Left lung (tissue), 10 donors: ENCODE measurements around the gene ANKS1B. TPM values are rescaled to one million over a fixed set of nuclear protein-coding genes. Genes with fewer than 3 reads are reported as not detected.

Experiments used
- ATAC-seq: fragments of 200-7000 bp; cut with Tn5 transposase; one replicate; pipeline ENCODE4 v1.9.1; 2020; ENCODE audit warnings: moderate library complexity
- DNase-seq, 4 donors: peaks; one replicate each; pipeline ENCODE4 v3.0.0-alpha.2; 2013 to 2020
- H3K27ac ChIP-seq, 2 donors: fragments of 200-600 bp; sonication (generic) in 1 of 2; one replicate each; pipeline versions ENCODE4 v1.5.0 to v1.8.0; 2020 to 2021
- H3K27me3 ChIP-seq, 2 donors: fragments of 200-600 bp; sonication (generic) in 1 of 2; one replicate each; pipeline versions ENCODE4 v1.5.0 to v1.8.0; 2020 to 2021
- H3K36me3 ChIP-seq, 2 donors: fragments of 200-600 bp; sonication (generic) in 1 of 2; one replicate each; pipeline versions ENCODE4 v1.5.0 to v1.8.0; 2020 to 2021
- H3K4me1 ChIP-seq, 2 donors: fragments of 200-600 bp; one replicate each; pipeline ENCODE4 v1.8.0; 2021
- H3K4me3 ChIP-seq, 2 donors: fragments of 200-600 bp; sonication (generic) in 1 of 2; one replicate each; pipeline versions ENCODE4 v1.5.0 to v1.8.0; 2020 to 2021; ENCODE audit warnings: mild to moderate bottlenecking in 1 of 2
- H3K9me3 ChIP-seq, 2 donors: fragments of 200-600 bp; sonication (generic) in 1 of 2; one replicate each; pipeline versions ENCODE4 v1.5.0 to v1.8.0; 2020 to 2021
- CTCF ChIP-seq, 2 donors: fragments of 200-600 bp; sonication (generic) in 1 of 2; IDR thresholded peaks; one replicate each; pipeline versions ENCODE4 v1.5.0 to v1.8.0; 2021; ENCODE audit warnings: antibody characterized with exemption in 2 of 2
- intact Hi-C, 2 donors: fragments of 100-400 bp; cut with DNase I; formaldehyde crosslinking; loops; one replicate each; pipeline versions ENCODE4 v1.11.2 to v1.14.2; 2022
- polyA plus RNA-seq, 6 donors: library from polyadenylated mRNA; unstranded; fragments of 120-200 nt; gene quantifications; one replicate each; pipeline ENCODE4 v1.2.1, GENCODE V29; 2013; ENCODE audit not compliant: insufficient read length in 6 of 6
- total RNA-seq, 2 donors: library from RNA; stranded (reverse); fragmentation: NEBNext Ultra II Directional; extraction: Animal tissue kit (Norgen Biotek cat#: 25700); gene quantifications; one replicate each; pipeline ENCODE4 v1.2.1, GENCODE V29; 2021
- donor health status: DM: no; HTN: yes; CAD: no.
- donor health status: DM: no; HTN: no; CAD: no.

Gene ANKS1B
- total and polyA plus RNA-seq, 8 donors: 4.9 to 31.8 (median 14.9) TPM

GRCh38 chr12:98771811-98772752, 1212.7 kb downstream of the ANKS1B start:
- Histone ChIP-seq H3K4me1 (no peaks in the 10 kb centered on the region), H3K36me3 (no peaks in the 10 kb centered on the region), H3K4me3 (no peak overlapping the region), H3K27ac (no peak overlapping the region), H3K27me3 (no peaks in the 10 kb centered on the region), H3K9me3 (no peaks in the 10 kb centered on the region)
- TF ChIP-seq CTCF (IDR thresholded peaks at IDR 0.05): no peak
- DNase-seq (no peak), ATAC-seq (no peak)
- intact Hi-C loops: no loop called here

- no peak for DNase-seq
- TF ChIP-seq CTCF (IDR thresholded peaks at IDR 0.05): no peak
- no peak for ATAC-seq
- Histone ChIP-seq H3K4me3 (no peak overlapping the region), H3K4me1 (no peaks in the 10 kb centered on the region), H3K27me3 (no peaks in the 10 kb centered on the region), H3K36me3 (no peaks in the 10 kb centered on the region), H3K9me3 (no peaks in the 10 kb centered on the region), H3K27ac (no peak overlapping the region)
- intact Hi-C loops: no loop called here
Measured at GRCh38 chr12:98770230-98770629, 1214.5 kb downstream of the ANKS1B start.

DNA sequence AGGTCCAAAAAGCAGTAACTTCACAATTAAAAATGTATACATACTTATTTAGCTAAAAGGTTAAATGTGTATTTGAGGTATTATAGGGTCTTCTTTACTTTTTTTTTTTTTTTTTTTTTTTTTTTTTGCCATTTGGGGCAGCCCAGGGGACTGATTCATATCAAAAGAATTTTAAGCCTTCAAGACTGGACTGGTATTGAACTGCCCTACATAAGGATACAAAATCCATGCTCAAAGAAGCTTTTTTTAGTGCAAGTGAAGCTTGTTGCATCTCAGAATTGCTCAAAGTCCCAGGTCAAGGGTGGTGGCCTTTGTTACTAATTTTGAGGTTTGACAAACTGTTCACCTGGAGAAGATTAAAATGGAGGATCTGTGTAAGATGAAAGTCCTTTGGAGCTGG, 1215.7 kb downstream of the ANKS1B start:
- ATAC-seq: no peak
- H3K4me3 ChIP-seq: no peak overlapping the region
- H3K36me3 ChIP-seq: no peaks in the 10 kb centered on the region
- no peaks in the 10 kb centered on the region for H3K4me1 ChIP-seq
- no peaks in the 10 kb centered on the region for H3K27me3 ChIP-seq
- intact Hi-C loops: no loop called here
- no peaks in the 10 kb centered on the region for H3K9me3 ChIP-seq
- no peak for DNase-seq
- no peak for TF ChIP-seq CTCF (IDR thresholded peaks at IDR 0.05)
- no peak overlapping the region for H3K27ac ChIP-seq

- intact Hi-C loops: no loop called here
- no peak overlapping the region for H3K4me3 ChIP-seq
- H3K27me3 ChIP-seq: no peaks in the 10 kb centered on the region
- ATAC-seq (no peak), DNase-seq (no peak)
- no peak overlapping the region for H3K27ac ChIP-seq
- no peaks in the 10 kb centered on the region for H3K36me3 ChIP-seq
- no peaks in the 10 kb centered on the region for H3K4me1 ChIP-seq
- TF ChIP-seq CTCF (IDR thresholded peaks at IDR 0.05): no peak
- H3K9me3 ChIP-seq: no peaks in the 10 kb centered on the region
Measured at GRCh38 chr12:98767248-98767647, 1217.5 kb downstream of the ANKS1B start.

- no peaks in the 10 kb centered on the region for H3K9me3 ChIP-seq
- ATAC-seq (no peak), DNase-seq (no peak)
- H3K27me3 ChIP-seq: no peaks in the 10 kb centered on the region
- intact Hi-C loops: no loop called here
- H3K4me3 ChIP-seq: no peak overlapping the region
- no peak overlapping the region for H3K27ac ChIP-seq
- no peak for TF ChIP-seq CTCF (IDR thresholded peaks at IDR 0.05)
- H3K36me3 ChIP-seq: no peaks in the 10 kb centered on the region
- no peaks in the 10 kb centered on the region for H3K4me1 ChIP-seq
Measured at GRCh38 chr12:98763656-98764055, 1221.1 kb downstream of the ANKS1B start.
